H1 (cell line): ENCODE measurements around the gene MACROH2A1. TPM values are rescaled to one million over a fixed set of nuclear protein-coding genes. Genes with fewer than 3 reads are reported as not detected.

ENCODE experiments used
- CTCF ChIA-PET: fragments of 300-600 bp; sonication (Branson Sonifier 250); formaldehyde crosslinking; loops from one replicate; lab custom pipeline; 2021; ENCODE audit not compliant: partially characterized antibody; lab: Charles Lee
- POLR2A ChIA-PET: fragments of 300-600 bp; sonication (Branson Sonifier 250); formaldehyde crosslinking; loops from one replicate; lab custom pipeline; 2021; ENCODE audit warnings: inconsistent platforms; ENCODE audit not compliant: partially characterized antibody; lab: Charles Lee
- DNase-seq, 2 experiments: peaks; one replicate each; pipeline versions ENCODE4 v3.0.0 to v3.0.0-alpha.2; 2010 to 2022; ENCODE audit warnings: low spot score in 2 of 2, low read depth in 1 of 2, mixed read lengths in 1 of 2
- FAIRE-seq: peaks from 2 replicates; lab custom pipeline; 2011; peaks lifted over from hg19 to GRCh38; lab: Jason Lieb, UNC
- H2AFZ ChIP-seq: 2 replicates; pipeline ENCODE4 v1.8.1; 2012; ENCODE audit warnings: low read length, inconsistent platforms
- H2AK5ac ChIP-seq: 2 replicates; pipeline ENCODE4 v1.6.1; 2013; ENCODE audit warnings: low read depth, low read length
- H2BK120ac ChIP-seq: replicated peaks from 2 replicates; pipeline ENCODE3; 2013; ENCODE audit warnings: low read depth, low read length, inconsistent platforms
- H2BK12ac ChIP-seq: 2 replicates; pipeline ENCODE4 v1.6.1; 2013; ENCODE audit warnings: low read depth, low read length
- H2BK15ac ChIP-seq: 2 replicates; pipeline ENCODE4 v1.6.1; 2013; ENCODE audit warnings: low read length
- H2BK20ac ChIP-seq: 2 replicates; pipeline ENCODE4 v1.6.1; 2013; ENCODE audit warnings: low read length
- H2BK5ac ChIP-seq: 2 replicates; pipeline ENCODE4 v1.6.1; 2013; ENCODE audit warnings: low read depth, low read length
- H3K14ac ChIP-seq: 2 replicates; pipeline ENCODE4 v1.6.1; 2013; ENCODE audit warnings: inconsistent platforms; ENCODE audit not compliant: insufficient read length
- H3K18ac ChIP-seq: 2 replicates; pipeline ENCODE4 v1.6.1; 2013; ENCODE audit warnings: low read length; ENCODE audit errors: extremely low read depth
- H3K23ac ChIP-seq: 2 replicates; pipeline ENCODE4 v1.6.1; 2013; ENCODE audit warnings: inconsistent platforms; ENCODE audit not compliant: insufficient read length
- H3K23me2 ChIP-seq: 2 replicates; pipeline ENCODE4 v1.6.1; 2013; ENCODE audit warnings: low read depth, low read length
- H3K27ac ChIP-seq: 2 replicates; pipeline ENCODE4 v1.6.1; 2011; ENCODE audit warnings: low read depth, low read length, inconsistent platforms
- H3K27me3 ChIP-seq, 4 experiments: replicated peaks in 1 of 4; 1 replicate in 1 of 4; 2 replicates in 3 of 4; pipeline versions ENCODE4 v1.6.1 to v1.8.1; 2011 to 2013; ENCODE audit warnings: low read length in 3 of 4, mild to moderate bottlenecking in 3 of 4, inconsistent platforms in 2 of 4, mixed read lengths in 2 of 4, moderate library complexity in 1 of 4; ENCODE audit not compliant: control insufficient read depth in 3 of 4, insufficient read depth in 3 of 4; ENCODE audit errors: extremely low read depth in 1 of 4
- H3K36me3 ChIP-seq, 4 experiments: 2 replicates each; pipeline versions ENCODE4 v1.6.1 to v1.8.1; 2011 to 2013; ENCODE audit warnings: mild to moderate bottlenecking in 4 of 4, low read length in 3 of 4, moderate library complexity in 2 of 4, control low read depth in 1 of 4, inconsistent platforms in 1 of 4; ENCODE audit not compliant: insufficient read depth in 4 of 4, control insufficient read depth in 2 of 4
- H3K4ac ChIP-seq: replicated peaks from 2 replicates; pipeline ENCODE3; 2013; ENCODE audit warnings: low read length, low read depth, mixed read lengths, inconsistent platforms; ENCODE audit not compliant: insufficient read length
- H3K4me1 ChIP-seq, 4 experiments: replicated peaks in 1 of 4; 1 replicate in 1 of 4; 2 replicates in 3 of 4; pipeline versions ENCODE4 v1.6.1 to v1.8.1; 2011 to 2013; ENCODE audit warnings: low read length in 3 of 4, inconsistent platforms in 2 of 4, mixed read lengths in 1 of 4; ENCODE audit not compliant: insufficient read depth in 4 of 4, control insufficient read depth in 3 of 4
- H3K4me2 ChIP-seq, 2 experiments: 2 replicates each; pipeline versions ENCODE4 v1.6.1 to v1.8.1; 2011 to 2013; ENCODE audit warnings: low read depth in 2 of 2, low read length in 2 of 2, control low read depth in 1 of 2, inconsistent platforms in 1 of 2, mild to moderate bottlenecking in 1 of 2; ENCODE audit not compliant: insufficient read depth in 1 of 2
- H3K4me3 ChIP-seq, 4 experiments: fragments of 200-600, 300-600 bp in 1 of 4; sonication (generic), shearing (Covaris generic), sonication (Bioruptor Twin) in 1 of 4; 2 replicates each; pipeline versions ENCODE4 v1.5.1 to v1.8.1; 2011 to 2016; ENCODE audit warnings: low read length in 4 of 4, low read depth in 3 of 4, control low read depth in 2 of 4, inconsistent platforms in 2 of 4, mild to moderate bottlenecking in 2 of 4, mixed read lengths in 1 of 4, moderate library complexity in 1 of 4; ENCODE audit not compliant: insufficient read depth in 2 of 4; ENCODE audit errors: extremely low read depth in 1 of 4
- H3K56ac ChIP-seq: replicated peaks from 2 replicates; pipeline ENCODE3; 2013; ENCODE audit warnings: low read depth, mild to moderate bottlenecking, mixed read lengths, low read length, inconsistent platforms; ENCODE audit not compliant: insufficient read length
- H3K79me1 ChIP-seq: 2 replicates; pipeline ENCODE4 v1.6.1; 2013; ENCODE audit warnings: low read depth, low read length, control low read depth
- H3K79me2 ChIP-seq, 2 experiments: 2 replicates each; pipeline versions ENCODE4 v1.6.1 to v1.8.1; 2012 to 2013; ENCODE audit warnings: low read length in 2 of 2, mild to moderate bottlenecking in 2 of 2, inconsistent platforms in 1 of 2; ENCODE audit not compliant: insufficient read depth in 2 of 2, control insufficient read depth in 1 of 2
- H3K9ac ChIP-seq, 4 experiments: replicated peaks in 1 of 4; 1 replicate in 1 of 4; 2 replicates in 3 of 4; pipeline versions ENCODE4 v1.6.1 to v1.8.1; 2011 to 2013; ENCODE audit warnings: low read depth in 3 of 4, low read length in 3 of 4, control low read depth in 2 of 4, mild to moderate bottlenecking in 2 of 4, moderate library complexity in 2 of 4, inconsistent platforms in 1 of 4; ENCODE audit errors: extremely low read depth in 1 of 4
- H3K9me3 ChIP-seq, 2 experiments: 2 replicates each; pipeline versions ENCODE4 v1.6.1 to v1.8.1; 2012 to 2013; ENCODE audit warnings: mild to moderate bottlenecking in 2 of 2, moderate library complexity in 2 of 2, control low read depth in 1 of 2, inconsistent platforms in 1 of 2, low read depth in 1 of 2, low read length in 1 of 2, mixed read lengths in 1 of 2; ENCODE audit not compliant: insufficient read depth in 2 of 2
- H4K20me1 ChIP-seq, 2 experiments: replicated peaks in 1 of 2; 2 replicates each; pipeline versions ENCODE3 to v1.8.1; 2011 to 2013; ENCODE audit warnings: inconsistent platforms in 2 of 2, low read length in 2 of 2, mild to moderate bottlenecking in 1 of 2; ENCODE audit not compliant: insufficient read depth in 2 of 2, control insufficient read depth in 1 of 2
- H4K5ac ChIP-seq: 2 replicates; pipeline ENCODE4 v1.6.1; 2013; ENCODE audit warnings: low read length, low read depth, mixed read lengths, inconsistent platforms; ENCODE audit not compliant: insufficient read length
- H4K8ac ChIP-seq: 2 replicates; pipeline ENCODE4 v1.8.0; 2013; ENCODE audit warnings: mild to moderate bottlenecking, moderate library complexity, low read length, inconsistent platforms; ENCODE audit not compliant: insufficient read depth; ENCODE audit errors: extremely low read depth
- H4K91ac ChIP-seq: replicated peaks from 2 replicates; pipeline ENCODE3; 2013; ENCODE audit warnings: low read length, mixed read lengths, inconsistent platforms; ENCODE audit not compliant: insufficient read length
- BRCA1 ChIP-seq: IDR thresholded peaks from 2 replicates; pipeline ENCODE4 v1.6.1; 2012; ENCODE audit warnings: low read depth, low read length, improper control_type of control experiment
- CBX5 ChIP-seq: fragments of 300-800, 300-1000 bp; sonication (generic); IDR thresholded peaks from 2 replicates; pipeline ENCODE4 v1.7.1; 2016; ENCODE audit warnings: antibody characterized with exemption, low read length, low read depth
- FOSL1 ChIP-seq: IDR thresholded peaks from 2 replicates; pipeline ENCODE4 v1.6.1; 2011; ENCODE audit warnings: mild to moderate bottlenecking, low read depth, low read length, moderate library complexity; ENCODE audit not compliant: insufficient read depth
- KDM5A ChIP-seq: fragments of 200-600 bp; IDR thresholded peaks from 2 replicates; pipeline ENCODE4 v1.7.1; 2012; ENCODE audit warnings: mild to moderate bottlenecking, low read length, inconsistent platforms, mixed read lengths
- NANOG ChIP-seq: IDR thresholded peaks from 2 replicates; pipeline ENCODE4 v1.6.1; 2011; ENCODE audit warnings: low read length, low read depth, mild to moderate bottlenecking, inconsistent platforms; ENCODE audit not compliant: insufficient read depth, poor library complexity, severe bottlenecking
- POLR2AphosphoS5 ChIP-seq: IDR thresholded peaks from 2 replicates; pipeline ENCODE4 v1.6.1; 2011; ENCODE audit warnings: low read depth, low read length
- SAP30 ChIP-seq: fragments of 300-600 bp; sonication (generic); IDR thresholded peaks from 2 replicates; pipeline ENCODE4 v1.7.1; 2012; ENCODE audit warnings: low read length, moderate library complexity, mild to moderate bottlenecking, inconsistent platforms; ENCODE audit not compliant: insufficient read depth, insufficient replicate concordance
- SP1 ChIP-seq: IDR thresholded peaks from 2 replicates; pipeline ENCODE4 v1.6.1; 2011; ENCODE audit warnings: low read depth, low read length
- SRF ChIP-seq: IDR thresholded peaks from 2 replicates; pipeline ENCODE4 v1.6.1; 2011; ENCODE audit warnings: mild to moderate bottlenecking, low read depth, low read length, moderate library complexity
- TAF1 ChIP-seq: IDR thresholded peaks from 2 replicates; pipeline ENCODE4 v1.6.1; 2011; ENCODE audit warnings: mild to moderate bottlenecking, low read depth, low read length
- USF2 ChIP-seq: IDR thresholded peaks from 2 replicates; pipeline ENCODE4 v1.6.1; 2011; ENCODE audit warnings: low read length, improper control_type of control experiment
- YY1 ChIP-seq: IDR thresholded peaks from 2 replicates; pipeline ENCODE4 v1.6.1; 2011; ENCODE audit warnings: low read depth, mild to moderate bottlenecking, low read length
- WGBS, 2 experiments: shearing (Covaris generic) in 1 of 2; methylation state at CpG; one replicate each; pipeline versions ENCODE4 v1.1.6 to v1.1.7; 2013 to 2015; ENCODE audit warnings: low lambda C conversion rate in 2 of 2, mixed read lengths in 2 of 2, inconsistent platforms in 1 of 2, low coverage in 1 of 2, missing lambda C conversion rate in 1 of 2; ENCODE audit not compliant: insufficient replicate concordance in 2 of 2, insufficient coverage in 1 of 2, insufficient read length in 1 of 2; ENCODE audit errors: extremely low coverage in 1 of 2, missing lambda C conversion rate in 1 of 2; 5-methylcytosine and 5-hydroxymethylcytosine counted together
- polyA plus RNA-seq, 7 experiments: library from polyadenylated mRNA; depleted of rRNA in 3 of 7; stranded (reverse) in 5 of 7; unstranded in 2 of 7; fragments of >200 nt in 5 of 7; fragments of 200-250 nt in 2 of 7; gene quantifications; 1 replicate in 5 of 7; 2 replicates in 1 of 7; 4 replicates in 1 of 7; pipeline versions ENCODE4 v1.2.1 to v1.2.3, GENCODE V29; 2011 to 2013; ENCODE audit warnings: missing spikeins in 2 of 7, mixed read lengths in 2 of 7
- total RNA-seq: library from RNA; stranded (reverse); fragmentation: NEBNext Ultra II Directional; extraction: Animal tissue kit (Norgen Biotek cat#: 25700); gene quantifications from 2 replicates; pipeline ENCODE4 v1.2.1, GENCODE V29; 2021

Gene MACROH2A1
- total and polyA plus RNA-seq, 2 of the 8 experiments (the other 6 are each of a cell fraction or from before 2014, with no cell fraction given), result 60.0 to 92.3 TPM

DNA sequence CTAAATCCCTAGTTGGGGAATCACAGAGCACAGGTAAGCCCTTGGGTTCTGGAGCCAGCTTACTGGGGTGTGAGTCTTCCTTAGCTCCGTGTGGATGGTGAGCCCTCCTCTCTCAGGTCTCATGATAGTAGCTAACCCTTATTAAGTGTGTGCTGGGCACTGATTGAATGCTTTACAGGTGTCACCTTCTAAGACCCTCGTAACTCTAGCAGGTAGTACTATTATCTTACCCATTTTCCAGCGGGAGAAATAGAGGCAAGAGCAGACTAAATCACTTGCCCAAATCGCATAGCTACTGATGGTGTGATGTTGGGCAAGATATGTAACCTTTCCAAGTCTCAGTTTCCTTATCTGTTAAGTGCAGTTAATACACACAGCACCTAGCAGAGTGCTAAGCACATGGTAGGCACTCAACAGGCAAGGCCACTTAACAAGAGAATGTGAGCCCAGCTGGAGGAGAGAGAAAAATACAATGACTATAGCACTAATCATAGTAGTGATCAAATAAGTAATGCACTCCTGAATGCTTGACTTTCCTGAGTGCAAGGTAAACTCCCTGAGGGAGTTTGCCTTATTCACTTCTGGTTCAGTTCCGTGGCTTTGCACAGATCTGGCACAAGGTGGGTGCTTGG lies 48.4 kb upstream of the MACROH2A1 start, which contains the start of gene DCANP1:
TSS of gene DCANP1 (minus strand) at position 51 of the 632 bp plus-strand sequence. CDS start 240 bp downstream, outside the sequence.
- ChIA-PET CTCF (interaction anchor here (1.5 to 19.4 kb wide), 5 partner anchors 13 to 119 kb away, joined by 3 to 264 read pairs (median 7); no protein-coding TSS in a partner anchor), POLR2A (no interaction called here)
- Histone ChIP-seq H2BK12ac (no peak within 1 kb of the TSS), H3K4me2 (no peak within 1 kb of the TSS), H3K27me3 (peaks cover 0 to 3% (median 0%) of the 10 kb centered on the region in 4 experiments; a peak in 2 of 7 replicates), H3K56ac (no peak within 1 kb of the TSS), H3K14ac (no peak within 1 kb of the TSS), H3K23ac (no peak within 1 kb of the TSS), H2BK15ac (no peak within 1 kb of the TSS; the same call in 1 of the 2 replicates), H4K8ac (no peak within 1 kb of the TSS), H2BK120ac (no peak within 1 kb of the TSS), H2BK5ac (no peak within 1 kb of the TSS), H3K9ac (no peak within 1 kb of the TSS), H2BK20ac (no peak within 1 kb of the TSS), H3K4me3 (no peak within 1 kb of the TSS), H4K91ac (no peak within 1 kb of the TSS), H3K27ac (no peak within 1 kb of the TSS), H3K4me1 (peaks cover 0 to 3% (median 1%) of the 10 kb centered on the region in 4 experiments; a peak in 2 of 7 replicates), H3K18ac (no peak within 1 kb of the TSS), H4K5ac (no peak within 1 kb of the TSS), H4K20me1 (no peaks in the 10 kb centered on the region), H2AFZ (peak within 1 kb of the TSS; percentile 50; the same call in 1 of the 2 replicates), H3K23me2 (no peaks in the 10 kb centered on the region), H3K9me3 (no peaks in the 10 kb centered on the region), H2AK5ac (no peak within 1 kb of the TSS), H3K79me1 (no peaks in the 10 kb centered on the region), H3K79me2 (no peaks in the 10 kb centered on the region), H3K4ac (no peak within 1 kb of the TSS), H3K36me3 (no peaks in the 10 kb centered on the region)
- FAIRE-seq (no peak), DNase-seq (no peak)
- WGBS, 2 experiments, result 88% methylated on average over 5 of the region's 5 CpGs; no CpG with 5 or more reads in 1 of the 2 experiments
- no peak for TF ChIP-seq BRCA1
- TF ChIP-seq TAF1, result no peak
- TF ChIP-seq POLR2AphosphoS5, result no peak
- no peak for TF ChIP-seq SP1
- no peak for TF ChIP-seq YY1
- TF ChIP-seq CBX5, result no peak
- TF ChIP-seq FOSL1, result no peak
- no peak for TF ChIP-seq KDM5A
- no peak for TF ChIP-seq SRF
- no peak for TF ChIP-seq NANOG
- TF ChIP-seq USF2, result no peak
- TF ChIP-seq SAP30, result no peak
